Kidney (tissue), 14 donors: ENCODE measurements around the gene HAGH. TPM values are rescaled to one million over a fixed set of nuclear protein-coding genes. Genes with fewer than 3 reads are reported as not detected.

Source experiments
- DNase-seq, 5 donors: peaks; one replicate each; pipeline ENCODE4 v3.0.0-alpha.2; 2013 to 2020
- FAIRE-seq: peaks from 2 replicates; lab custom pipeline; 2012; peaks lifted over from hg19 to GRCh38; lab: Jason Lieb, UNC
- H3K27ac ChIP-seq, 2 donors: one replicate each; pipeline ENCODE4 v1.7.0; 2013; ENCODE audit warnings: low read depth in 2 of 2, low read length in 2 of 2, inconsistent platforms in 1 of 2
- H3K27me3 ChIP-seq: one replicate; pipeline ENCODE4 v1.7.1; 2013; ENCODE audit warnings: low read length, inconsistent platforms; ENCODE audit not compliant: control insufficient read depth, insufficient read depth
- H3K36me3 ChIP-seq, 3 donors: one replicate each; pipeline versions ENCODE4 v1.7.0 to v1.7.1; 2013; ENCODE audit warnings: low read length in 3 of 3, control low read depth in 1 of 3, inconsistent platforms in 1 of 3; ENCODE audit not compliant: insufficient read depth in 3 of 3, control insufficient read depth in 2 of 3
- H3K4me1 ChIP-seq, 3 donors: one replicate each; pipeline versions ENCODE4 v1.7.0 to v1.7.1; 2013; ENCODE audit warnings: low read length in 3 of 3, inconsistent platforms in 1 of 3, low read depth in 1 of 3; ENCODE audit not compliant: control insufficient read depth in 2 of 3, insufficient read depth in 2 of 3
- H3K4me3 ChIP-seq, 3 donors: one replicate each; pipeline versions ENCODE4 v1.7.0 to v1.8.1; 2013; ENCODE audit warnings: low read length in 3 of 3, control low read depth in 1 of 3, inconsistent platforms in 1 of 3
- H3K9ac ChIP-seq, 3 donors: one replicate each; pipeline versions ENCODE4 v1.7.0 to v1.7.1; 2013; ENCODE audit warnings: low read length in 3 of 3, control low read depth in 1 of 3, inconsistent platforms in 1 of 3
- H3K9me3 ChIP-seq, 3 donors: one replicate each; pipeline versions ENCODE4 v1.7.0 to v1.7.1; 2013; ENCODE audit warnings: low read length in 3 of 3, control low read depth in 1 of 3, inconsistent platforms in 1 of 3; ENCODE audit not compliant: control insufficient read depth in 2 of 3, insufficient read depth in 1 of 3
- intact Hi-C: fragments of 100-400 bp; cut with DNase I; formaldehyde crosslinking; loops from one replicate; pipeline ENCODE4 v1.11.1; 2022
- polyA plus RNA-seq: library from polyadenylated mRNA; stranded (reverse); fragments of 350-450 nt; fragmentation: Illumina TruSeq; extraction: RNeasy Lipid Tissue Mini Kit (QIAGEN cat#74804); gene quantifications from one replicate; pipeline ENCODE4 v1.2.3, GENCODE V29; 2014; ENCODE audit warnings: low read depth, low replicate concordance; ENCODE audit not compliant: insufficient read depth
- total RNA-seq: library from RNA; stranded (reverse); fragmentation: NEBNext Ultra II Directional; extraction: Animal tissue kit (Norgen Biotek cat#: 25700); gene quantifications from one replicate; pipeline ENCODE4 v1.2.1, GENCODE V29; 2021
- TF ChIP-seq, protein P1 (sequence below): IDR thresholded peaks from 3 replicates; pipeline ENCODE4 v1.5.1; 2012; ENCODE audit warnings: mild to moderate bottlenecking, moderate library complexity, borderline replicate concordance; ENCODE audit not compliant: insufficient read depth; ENCODE audit errors: extremely low read depth
- donor health status: control.
- donor health status: control.
- donor health status: control.
- donor health status: control.
- donor health status: control.
- donor health status: DM: yes; HTN: yes; CAD: no.
- donor health status: Normal renal cell carcinoma (clear cell type).

Gene HAGH
- total and polyA plus RNA-seq, 2 donors from 2014 or later, result 48.1 to 258 TPM

DNA sequence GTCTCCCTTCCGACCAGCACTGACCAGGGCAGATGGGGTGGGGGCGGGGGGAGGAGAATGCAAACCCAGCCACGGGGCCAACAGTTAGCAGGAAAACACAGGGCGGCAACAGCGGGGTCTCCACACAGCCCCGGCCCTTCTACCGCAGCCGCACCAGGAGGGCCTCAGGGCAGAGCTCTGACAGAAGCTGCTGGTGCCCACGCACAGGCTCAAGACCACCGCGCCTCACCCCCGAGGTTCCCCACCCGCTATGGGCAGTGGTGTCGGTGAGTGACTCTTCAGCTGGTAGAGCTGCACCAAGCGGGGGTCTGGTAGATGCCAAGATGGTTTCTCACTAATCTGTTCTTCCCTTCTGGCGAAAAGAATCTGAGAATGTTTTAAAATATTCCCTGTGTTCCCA is 16.1 kb downstream of the HAGH start:
- no peaks in the 10 kb centered on the region for H3K4me1 ChIP-seq
- H3K27ac ChIP-seq, result no peak overlapping the region
- H3K4me3 ChIP-seq, result no peak overlapping the region
- TF ChIP-seq, protein P1, sequence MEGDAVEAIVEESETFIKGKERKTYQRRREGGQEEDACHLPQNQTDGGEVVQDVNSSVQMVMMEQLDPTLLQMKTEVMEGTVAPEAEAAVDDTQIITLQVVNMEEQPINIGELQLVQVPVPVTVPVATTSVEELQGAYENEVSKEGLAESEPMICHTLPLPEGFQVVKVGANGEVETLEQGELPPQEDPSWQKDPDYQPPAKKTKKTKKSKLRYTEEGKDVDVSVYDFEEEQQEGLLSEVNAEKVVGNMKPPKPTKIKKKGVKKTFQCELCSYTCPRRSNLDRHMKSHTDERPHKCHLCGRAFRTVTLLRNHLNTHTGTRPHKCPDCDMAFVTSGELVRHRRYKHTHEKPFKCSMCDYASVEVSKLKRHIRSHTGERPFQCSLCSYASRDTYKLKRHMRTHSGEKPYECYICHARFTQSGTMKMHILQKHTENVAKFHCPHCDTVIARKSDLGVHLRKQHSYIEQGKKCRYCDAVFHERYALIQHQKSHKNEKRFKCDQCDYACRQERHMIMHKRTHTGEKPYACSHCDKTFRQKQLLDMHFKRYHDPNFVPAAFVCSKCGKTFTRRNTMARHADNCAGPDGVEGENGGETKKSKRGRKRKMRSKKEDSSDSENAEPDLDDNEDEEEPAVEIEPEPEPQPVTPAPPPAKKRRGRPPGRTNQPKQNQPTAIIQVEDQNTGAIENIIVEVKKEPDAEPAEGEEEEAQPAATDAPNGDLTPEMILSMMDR, result no peak
- intact Hi-C loops, result no loop called here
- FAIRE-seq, result no peak
- H3K36me3 ChIP-seq, result peaks cover 0 to 28% (median 8%) of the 10 kb centered on the region in 3 donors
- no peak overlapping the region for H3K9ac ChIP-seq
- H3K9me3 ChIP-seq, result no peaks in the 10 kb centered on the region
- H3K27me3 ChIP-seq, result no peaks in the 10 kb centered on the region
- DNase-seq, result no peak

DNA sequence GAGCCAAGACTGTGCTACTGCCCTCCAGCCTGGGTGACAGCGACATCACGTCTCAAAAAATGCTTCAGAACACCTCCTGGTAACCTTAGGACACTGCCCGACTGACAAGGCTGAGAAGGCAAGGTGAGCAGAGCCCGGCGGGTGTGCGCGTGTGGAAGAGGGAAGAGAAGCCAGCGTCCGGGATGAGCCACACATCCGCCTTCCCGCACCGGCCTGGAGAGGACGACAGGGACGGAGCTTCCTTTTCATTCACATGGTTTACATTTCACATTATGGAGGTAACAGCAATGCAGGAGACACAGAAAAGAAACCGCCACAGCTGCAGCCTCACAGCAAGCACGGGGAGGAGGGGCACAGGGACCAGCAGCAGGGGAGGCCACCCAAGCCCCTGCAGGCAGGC is 16.5 kb downstream of the HAGH start:
- Histone ChIP-seq H3K4me3 (no peak overlapping the region), H3K27me3 (no peaks in the 10 kb centered on the region), H3K36me3 (peaks cover 0 to 24% (median 8%) of the 10 kb centered on the region in 3 donors), H3K4me1 (no peaks in the 10 kb centered on the region), H3K9me3 (no peaks in the 10 kb centered on the region), H3K9ac (no peak overlapping the region), H3K27ac (no peak overlapping the region)
- TF ChIP-seq, protein P1, result no peak
- intact Hi-C loops, result no loop called here
- DNase-seq (no peak), FAIRE-seq (no peak)

DNA sequence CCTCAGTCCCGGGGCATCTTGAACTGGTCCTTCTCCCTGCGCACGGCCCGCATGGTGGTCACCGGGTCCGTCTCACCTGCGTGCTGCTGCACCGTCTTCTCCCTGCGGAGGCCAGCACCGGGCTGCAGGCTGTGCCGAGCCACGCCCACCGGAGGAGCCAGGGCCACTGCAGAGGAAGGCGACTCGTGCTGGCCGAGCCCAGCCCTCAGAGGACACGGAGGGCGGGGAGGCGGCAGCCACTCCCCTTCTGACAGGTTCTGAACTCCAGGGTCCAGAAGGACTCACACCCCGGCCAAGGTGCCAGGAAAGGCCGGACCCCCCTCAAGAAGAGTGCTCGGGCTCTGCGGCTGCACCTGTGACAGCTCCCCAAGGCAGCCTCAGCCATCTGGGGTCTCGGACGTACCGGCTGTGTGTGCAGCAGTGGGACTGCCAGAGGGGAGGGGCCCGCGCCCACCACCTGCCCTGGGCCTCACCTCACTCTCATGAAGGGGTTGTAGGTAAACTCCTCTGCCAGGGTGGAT is 17.3 kb downstream of the HAGH start:
- Histone ChIP-seq H3K4me1 (no peaks in the 10 kb centered on the region), H3K4me3 (no peak overlapping the region), H3K36me3 (peaks cover 0 to 21% (median 8%) of the 10 kb centered on the region in 3 donors), H3K9me3 (no peaks in the 10 kb centered on the region), H3K27me3 (no peaks in the 10 kb centered on the region), H3K9ac (no peak overlapping the region), H3K27ac (no peak overlapping the region)
- peak in 1 of 5 donors; percentile 72 for DNase-seq
- no peak for FAIRE-seq
- TF ChIP-seq, protein P1, result no peak
- intact Hi-C loops, result no loop called here

DNA sequence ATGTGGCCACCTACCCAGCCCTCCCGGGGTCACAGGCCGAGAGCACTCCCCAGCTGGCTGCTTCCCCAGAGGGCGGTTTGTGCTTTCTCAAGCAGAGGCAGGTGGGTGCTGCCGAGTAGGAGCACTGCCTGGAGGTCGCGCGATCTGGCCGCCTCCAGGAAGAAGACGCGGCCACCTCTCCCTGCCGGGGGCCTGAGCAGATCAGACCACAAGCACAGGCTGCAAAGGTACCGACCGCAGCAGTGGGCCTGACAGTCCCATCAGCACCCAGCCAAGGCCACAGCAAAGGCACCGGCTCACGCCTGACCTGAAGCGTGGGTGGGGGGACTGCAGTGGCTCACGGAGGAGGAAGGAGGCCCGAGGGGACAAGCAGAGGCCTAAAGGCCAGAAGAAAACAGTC is 17.9 kb downstream of the HAGH start:
- DNase-seq (peak in 1 of 5 donors; percentile 41), FAIRE-seq (no peak)
- intact Hi-C loops, result no loop called here
- Histone ChIP-seq H3K27ac (no peak overlapping the region), H3K4me1 (no peaks in the 10 kb centered on the region), H3K9ac (no peak overlapping the region), H3K36me3 (peaks cover 0 to 21% (median 7%) of the 10 kb centered on the region in 3 donors), H3K27me3 (no peaks in the 10 kb centered on the region), H3K4me3 (no peak overlapping the region), H3K9me3 (no peaks in the 10 kb centered on the region)
- TF ChIP-seq, protein P1, result no peak
